HAP-1 (cell line): ENCODE results near the gene PARK7.

ENCODE experiments used
- DNase-seq, 2 experiments: peaks; one replicate each; pipeline ENCODE4 v3.0.0-alpha.2; 2016 to 2020; ENCODE audit warnings: low spot score in 2 of 2
- H3K27me3 ChIP-seq: fragments of 250-450 bp; sonication (Bioruptor Pico); 2 replicates; pipeline ENCODE4 v1.5.1; 2020; ENCODE audit warnings: low read depth, mild to moderate bottlenecking, moderate library complexity
- H3K36me3 ChIP-seq: fragments of 250-450 bp; sonication (Bioruptor Pico); replicated peaks from 2 replicates; pipeline ENCODE4 v1.5.1; 2020; ENCODE audit warnings: mild to moderate bottlenecking
- H3K4me1 ChIP-seq: fragments of 250-450 bp; sonication (Bioruptor Pico); 2 replicates; pipeline ENCODE4 v1.5.1; 2020; ENCODE audit warnings: mild to moderate bottlenecking
- H3K4me3 ChIP-seq: fragments of 250-450 bp; sonication (Bioruptor Pico); 2 replicates; pipeline ENCODE4 v1.5.1; 2020; ENCODE audit warnings: mild to moderate bottlenecking, moderate library complexity
- H3K9me3 ChIP-seq: fragments of 250-450 bp; sonication (Bioruptor Pico); 2 replicates; pipeline ENCODE4 v1.5.1; 2020; ENCODE audit warnings: mild to moderate bottlenecking, moderate library complexity
- in situ Hi-C: fragments of 300-500 bp; cut with MboI; formaldehyde crosslinking; loops from 3 replicates; pipeline ENCODE4 v1.14.3; 2020; ENCODE audit warnings: low sequenced_read_pairs, inconsistent platforms, mixed read lengths

PARK7 gene

DNA sequence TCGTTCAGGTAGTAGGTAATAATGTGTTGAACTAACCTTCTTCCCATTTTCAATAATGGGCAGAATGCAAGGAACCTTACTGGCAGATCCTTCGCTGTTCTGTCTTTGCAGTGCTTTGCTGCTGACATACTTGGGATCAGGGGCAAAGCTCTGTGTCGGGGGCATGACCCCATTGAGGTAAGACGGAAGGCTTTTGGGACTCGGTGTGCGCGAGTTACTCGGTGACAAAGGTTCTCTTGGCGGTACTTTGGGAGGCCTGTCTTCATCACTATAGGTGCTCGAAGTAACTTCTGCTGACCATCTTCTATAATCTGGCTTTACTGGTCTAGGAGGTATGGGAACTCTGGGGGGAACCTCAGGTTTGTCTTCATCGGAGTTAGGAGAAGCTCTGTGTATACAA, 51.9 kb downstream of the PARK7 start:
- Histone ChIP-seq H3K36me3 (no peaks in the 10 kb centered on the region), H3K4me1 (peaks cover 12% of the 10 kb centered on the region), H3K9me3 (no peaks in the 10 kb centered on the region), H3K27me3 (no peaks in the 10 kb centered on the region), H3K4me3 (no peak overlapping the region)
- DNase-seq: no peak
- in situ Hi-C loops: loop anchor here (10.0 to 25.0 kb wide), 2 partner anchors 331 to 699 kb away; no protein-coding TSS in a partner anchor

DNA sequence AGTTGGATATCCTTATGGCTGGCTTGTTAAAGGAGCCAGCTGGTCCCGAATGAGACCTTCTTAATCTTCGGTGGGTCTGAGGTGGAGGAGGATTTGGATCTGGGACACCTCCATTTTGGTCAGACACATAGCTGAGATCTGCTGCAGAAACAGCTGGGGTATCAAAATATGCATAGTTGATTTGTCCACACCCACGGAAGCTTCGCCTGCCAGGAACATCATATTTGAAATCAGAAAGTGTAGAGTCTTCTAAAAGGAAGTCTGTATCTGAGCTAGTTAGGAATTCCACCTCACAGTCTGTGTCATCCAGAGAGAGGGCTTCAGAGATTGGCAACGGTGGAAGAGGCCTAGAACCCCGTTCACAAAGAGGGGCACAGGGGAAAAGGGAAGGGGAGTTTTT, 52.3 kb downstream of the PARK7 start:
- Histone ChIP-seq H3K27me3 (no peaks in the 10 kb centered on the region), H3K9me3 (no peaks in the 10 kb centered on the region), H3K4me3 (no peak overlapping the region), H3K36me3 (no peaks in the 10 kb centered on the region), H3K4me1 (peaks cover 16% of the 10 kb centered on the region)
- in situ Hi-C loops: loop anchor here (10.0 to 25.0 kb wide), 2 partner anchors 331 to 699 kb away; no protein-coding TSS in a partner anchor
- DNase-seq: no peak

DNA sequence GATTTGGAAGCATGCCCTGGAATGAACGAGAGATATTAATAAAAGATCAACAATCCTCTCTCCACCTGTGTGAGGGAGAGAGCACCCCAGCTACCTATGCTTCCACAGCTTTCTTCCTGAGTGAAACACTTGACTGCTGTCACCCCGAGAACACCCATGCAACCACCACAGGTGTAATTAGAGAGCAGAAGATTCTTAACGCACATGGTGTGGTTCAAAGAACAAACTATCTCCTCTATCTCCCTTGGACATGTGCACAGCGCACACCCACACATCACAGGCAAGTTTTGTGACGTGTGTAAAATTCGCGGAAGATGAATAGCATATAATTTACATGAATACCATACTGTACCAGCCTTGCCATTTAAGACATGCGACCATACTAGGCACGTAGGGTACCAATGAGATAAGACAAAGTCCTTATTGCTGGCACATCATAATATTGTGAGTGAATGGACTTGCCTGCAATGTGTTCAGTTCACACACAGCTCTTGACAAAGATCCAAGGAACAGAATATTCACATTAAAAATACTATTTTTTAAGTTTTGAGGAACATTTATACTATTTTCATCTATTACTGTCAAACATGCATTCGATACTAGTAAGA, 53.0 kb downstream of the PARK7 start:
- Histone ChIP-seq H3K36me3 (no peaks in the 10 kb centered on the region), H3K27me3 (peaks cover under 1% of the 10 kb centered on the region; the same call in 1 of the 2 replicates), H3K4me1 (peaks cover 19% of the 10 kb centered on the region), H3K4me3 (no peak overlapping the region), H3K9me3 (no peaks in the 10 kb centered on the region)
- in situ Hi-C loops: loop anchor here (10.0 to 25.0 kb wide), 2 partner anchors 330 to 698 kb away; no protein-coding TSS in a partner anchor
- no peak for DNase-seq

- H3K9me3 ChIP-seq: no peaks in the 10 kb centered on the region
- H3K4me3 ChIP-seq: no peak overlapping the region
- no peaks in the 10 kb centered on the region for H3K36me3 ChIP-seq
- peaks cover 3% of the 10 kb centered on the region; the same call in 1 of the 2 replicates for H3K27me3 ChIP-seq
- in situ Hi-C loops: loop anchor here (5.0 to 25.0 kb wide), 3 partner anchors 297 to 697 kb away; no protein-coding TSS in a partner anchor
- peak; percentile 67 to 70 for DNase-seq
- peaks cover 19% of the 10 kb centered on the region for H3K4me1 ChIP-seq
These were observed 53.7 kb downstream of the PARK7 start for GRCh38 chr1:8015036-8015808.

GRCh38 chr1:8015809-8016165, 54.3 kb downstream of the PARK7 start:
- no peaks in the 10 kb centered on the region for H3K36me3 ChIP-seq
- in situ Hi-C loops: loop anchor here (5.0 to 25.0 kb wide), 3 partner anchors 297 to 697 kb away; no protein-coding TSS in a partner anchor
- no peak for DNase-seq
- no peak overlapping the region for H3K4me3 ChIP-seq
- H3K9me3 ChIP-seq: no peaks in the 10 kb centered on the region
- H3K4me1 ChIP-seq: peaks cover 19% of the 10 kb centered on the region
- peaks cover 3% of the 10 kb centered on the region; the same call in 1 of the 2 replicates for H3K27me3 ChIP-seq

- Histone ChIP-seq H3K27me3 (peaks cover 3% of the 10 kb centered on the region; the same call in 1 of the 2 replicates), H3K4me1 (peaks cover 20% of the 10 kb centered on the region), H3K4me3 (no peak overlapping the region), H3K36me3 (no peaks in the 10 kb centered on the region), H3K9me3 (no peaks in the 10 kb centered on the region)
- in situ Hi-C loops: loop anchor here (5.0 to 25.0 kb wide), 3 partner anchors 296 to 696 kb away; no protein-coding TSS in a partner anchor
- no peak for DNase-seq
These were observed 54.8 kb downstream of the PARK7 start for GRCh38 chr1:8016210-8016894.

DNA sequence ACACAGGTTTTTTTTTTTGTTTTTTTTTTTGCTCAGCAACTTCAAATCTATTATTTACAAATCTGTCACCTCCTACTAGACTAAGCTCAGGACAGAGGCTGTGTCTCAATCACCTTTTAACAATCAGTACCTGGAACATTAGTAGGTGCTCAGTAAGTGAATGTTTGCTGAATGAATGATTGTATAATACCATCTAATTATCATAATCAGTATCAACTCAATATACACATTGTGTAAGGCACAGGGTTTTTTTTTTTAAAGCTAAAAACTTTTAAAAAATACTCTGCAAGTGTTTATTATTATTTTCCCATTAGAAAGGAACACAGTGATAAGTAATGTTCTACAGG, 55.4 kb downstream of the PARK7 start:
- Histone ChIP-seq H3K4me3 (no peak overlapping the region), H3K36me3 (no peaks in the 10 kb centered on the region), H3K9me3 (no peaks in the 10 kb centered on the region), H3K27me3 (peaks cover 3% of the 10 kb centered on the region; the same call in 1 of the 2 replicates), H3K4me1 (peaks cover 22% of the 10 kb centered on the region)
- in situ Hi-C loops: loop anchor here (5.0 to 25.0 kb wide), 3 partner anchors 295 to 695 kb away; no protein-coding TSS in a partner anchor
- DNase-seq: no peak

DNA sequence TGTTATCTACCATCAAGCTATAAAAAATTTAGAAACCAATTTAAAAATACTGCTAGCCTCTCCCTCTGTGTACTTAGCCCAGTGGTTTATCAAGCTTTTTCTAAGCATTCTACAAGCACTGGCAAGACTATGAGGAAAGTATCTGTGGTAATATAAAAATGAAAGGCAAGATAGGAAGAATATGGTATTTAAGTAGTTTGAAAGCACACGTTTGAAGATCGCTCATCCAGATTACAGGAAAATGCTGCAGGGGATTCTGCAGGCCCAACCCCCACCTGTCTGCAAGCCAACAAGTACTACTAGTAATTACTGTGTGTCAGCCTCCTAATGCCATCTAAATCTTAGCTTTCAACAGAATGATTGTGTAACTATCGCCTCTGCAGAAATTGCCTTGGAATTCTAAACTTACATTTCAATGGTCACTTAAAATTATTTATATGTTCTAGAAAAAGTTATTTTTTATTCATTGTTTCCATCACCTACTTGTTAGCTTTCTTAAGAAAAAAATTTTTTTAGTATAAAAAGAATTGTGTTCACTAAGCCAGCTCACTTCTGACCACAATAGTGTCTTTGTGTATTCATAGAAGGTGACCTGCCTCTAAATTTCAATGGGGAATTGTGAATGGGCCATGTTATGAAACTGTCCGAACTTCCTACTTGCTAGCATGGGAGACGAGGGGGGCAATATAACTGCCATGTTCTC, 56.1 kb downstream of the PARK7 start:
- no peak overlapping the region for H3K4me3 ChIP-seq
- peak; percentile 86 to 93 for DNase-seq

DNA sequence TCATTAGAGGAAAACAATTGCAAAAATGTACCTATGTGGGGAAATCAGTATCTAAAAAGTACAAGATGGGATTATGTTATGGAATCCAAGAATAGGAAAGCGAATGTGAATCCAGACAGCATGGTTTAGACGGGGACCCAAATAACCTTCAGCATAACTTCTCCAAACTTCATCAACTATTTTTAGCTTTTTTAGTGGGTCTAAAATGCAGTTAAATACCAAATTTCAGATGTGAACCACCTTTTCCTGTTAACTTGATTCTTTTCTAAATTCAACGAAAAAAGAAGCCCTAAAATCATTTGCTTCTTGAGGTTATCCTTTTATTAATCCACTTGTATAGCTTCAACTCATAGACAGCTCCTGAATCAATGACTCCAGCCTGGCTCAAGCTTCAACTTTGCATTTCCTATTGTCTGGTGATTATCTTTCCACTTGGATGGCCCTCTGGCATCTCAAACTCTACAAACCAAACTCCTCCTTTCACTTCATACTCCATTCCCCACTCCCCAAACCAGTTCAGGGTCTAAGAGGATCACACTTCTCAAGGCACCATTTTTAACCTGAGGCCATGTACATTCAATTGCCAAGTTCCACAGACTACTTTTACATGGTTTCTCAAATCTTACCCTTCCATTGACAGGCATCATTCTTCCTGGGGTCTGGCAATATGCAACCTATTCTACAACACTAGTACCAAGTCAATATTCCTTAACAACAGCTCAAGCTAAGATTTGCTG, 57.1 kb downstream of the PARK7 start:
- Histone ChIP-seq H3K4me3 (no peak overlapping the region), H3K9me3 (no peaks in the 10 kb centered on the region), H3K4me1 (peaks cover 22% of the 10 kb centered on the region), H3K36me3 (no peaks in the 10 kb centered on the region), H3K27me3 (peaks cover 6% of the 10 kb centered on the region)
- in situ Hi-C loops: loop anchor here (5.0 to 25.0 kb wide), 3 partner anchors 294 to 694 kb away; no protein-coding TSS in a partner anchor
- DNase-seq: peak; percentile 27 to 65

More for the DNA sequence above, 56.1 kb downstream of the PARK7 start:
- Histone ChIP-seq H3K27me3 (peaks cover 3% of the 10 kb centered on the region), H3K36me3 (no peaks in the 10 kb centered on the region), H3K9me3 (no peaks in the 10 kb centered on the region), H3K4me1 (peaks cover 22% of the 10 kb centered on the region)
- in situ Hi-C loops: loop anchor here (5.0 to 25.0 kb wide), 3 partner anchors 295 to 695 kb away; no protein-coding TSS in a partner anchor

DNA sequence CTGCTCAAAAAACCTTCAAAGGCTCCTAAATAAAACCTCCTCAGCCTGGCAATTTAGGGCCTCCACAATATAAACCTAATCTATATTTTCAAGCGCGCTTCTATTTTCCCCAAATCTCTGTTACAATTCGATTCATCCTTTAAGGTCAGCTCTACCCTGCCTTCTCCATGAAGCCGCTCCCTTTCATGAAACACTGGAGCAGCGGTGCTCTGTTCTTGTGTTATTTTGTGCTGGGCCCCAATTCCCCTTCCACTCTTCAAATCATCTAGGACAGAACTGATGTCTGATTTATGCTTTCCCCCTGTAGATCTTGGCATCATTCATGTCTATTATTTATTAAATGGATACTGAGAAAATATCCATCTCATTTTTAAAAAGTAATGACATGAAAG, 57.7 kb downstream of the PARK7 start:
- Histone ChIP-seq H3K9me3 (no peaks in the 10 kb centered on the region), H3K36me3 (no peaks in the 10 kb centered on the region), H3K27me3 (peaks cover 7% of the 10 kb centered on the region), H3K4me1 (peaks cover 22% of the 10 kb centered on the region), H3K4me3 (no peak overlapping the region)
- in situ Hi-C loops: loop anchor here (5.0 to 25.0 kb wide), 3 partner anchors 293 to 693 kb away; no protein-coding TSS in a partner anchor
- DNase-seq: no peak

- Histone ChIP-seq H3K27me3 (peaks cover 13% of the 10 kb centered on the region), H3K9me3 (no peaks in the 10 kb centered on the region), H3K36me3 (no peaks in the 10 kb centered on the region), H3K4me3 (no peak overlapping the region), H3K4me1 (peaks cover 22% of the 10 kb centered on the region)
- no peak for DNase-seq
- in situ Hi-C loops: loop anchor here (25.0 kb wide), 1 partner anchor 692 kb away; no protein-coding TSS in a partner anchor
These were observed 58.5 kb downstream of the PARK7 start for GRCh38 chr1:8020032-8020431.

- Histone ChIP-seq H3K36me3 (no peaks in the 10 kb centered on the region), H3K4me3 (no peak overlapping the region), H3K27me3 (peaks cover 17% of the 10 kb centered on the region), H3K4me1 (peaks cover 29% of the 10 kb centered on the region), H3K9me3 (no peaks in the 10 kb centered on the region)
- in situ Hi-C loops: loop anchor here (25.0 kb wide), 1 partner anchor 691 kb away; no protein-coding TSS in a partner anchor
- no peak for DNase-seq
These were observed 60.3 kb downstream of the PARK7 start for GRCh38 chr1:8021676-8022266.
